ENCODE measurements around the gene NEXN.

DNA sequence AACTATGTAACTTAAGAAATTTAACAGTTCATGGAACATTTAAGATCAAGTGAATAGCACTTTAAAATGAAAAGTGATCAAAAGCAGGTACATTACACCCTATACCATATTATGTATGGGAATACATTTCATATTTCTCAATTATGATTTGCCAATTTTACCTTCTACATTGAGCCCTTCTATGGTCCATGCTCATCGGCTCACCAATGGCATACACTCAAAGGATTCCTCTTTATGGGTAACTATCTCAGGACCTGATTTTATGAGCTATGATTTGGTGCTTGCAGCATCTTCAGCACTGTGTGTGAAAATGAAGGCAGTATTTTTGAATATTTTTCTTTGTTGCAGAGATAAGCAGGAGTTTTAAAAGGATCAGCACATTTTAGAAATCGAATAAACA, 56.9 kb downstream of the NEXN start:
- TF ChIP-seq, protein P1, sequence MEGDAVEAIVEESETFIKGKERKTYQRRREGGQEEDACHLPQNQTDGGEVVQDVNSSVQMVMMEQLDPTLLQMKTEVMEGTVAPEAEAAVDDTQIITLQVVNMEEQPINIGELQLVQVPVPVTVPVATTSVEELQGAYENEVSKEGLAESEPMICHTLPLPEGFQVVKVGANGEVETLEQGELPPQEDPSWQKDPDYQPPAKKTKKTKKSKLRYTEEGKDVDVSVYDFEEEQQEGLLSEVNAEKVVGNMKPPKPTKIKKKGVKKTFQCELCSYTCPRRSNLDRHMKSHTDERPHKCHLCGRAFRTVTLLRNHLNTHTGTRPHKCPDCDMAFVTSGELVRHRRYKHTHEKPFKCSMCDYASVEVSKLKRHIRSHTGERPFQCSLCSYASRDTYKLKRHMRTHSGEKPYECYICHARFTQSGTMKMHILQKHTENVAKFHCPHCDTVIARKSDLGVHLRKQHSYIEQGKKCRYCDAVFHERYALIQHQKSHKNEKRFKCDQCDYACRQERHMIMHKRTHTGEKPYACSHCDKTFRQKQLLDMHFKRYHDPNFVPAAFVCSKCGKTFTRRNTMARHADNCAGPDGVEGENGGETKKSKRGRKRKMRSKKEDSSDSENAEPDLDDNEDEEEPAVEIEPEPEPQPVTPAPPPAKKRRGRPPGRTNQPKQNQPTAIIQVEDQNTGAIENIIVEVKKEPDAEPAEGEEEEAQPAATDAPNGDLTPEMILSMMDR (IDR thresholded peaks at IDR 0.05): no peak
- no peak for TF ChIP-seq EP300 (IDR thresholded peaks at IDR 0.05)
- TF ChIP-seq POLR2A (IDR thresholded peaks at IDR 0.05): no peak
